ENCODE results near the gene PKLR. TPM values are rescaled to one million over a fixed set of nuclear protein-coding genes. Genes with fewer than 3 reads are reported as not detected.

The PKLR gene
- total RNA-seq, 1 experiment from 2014 or later, result not detected

DNA sequence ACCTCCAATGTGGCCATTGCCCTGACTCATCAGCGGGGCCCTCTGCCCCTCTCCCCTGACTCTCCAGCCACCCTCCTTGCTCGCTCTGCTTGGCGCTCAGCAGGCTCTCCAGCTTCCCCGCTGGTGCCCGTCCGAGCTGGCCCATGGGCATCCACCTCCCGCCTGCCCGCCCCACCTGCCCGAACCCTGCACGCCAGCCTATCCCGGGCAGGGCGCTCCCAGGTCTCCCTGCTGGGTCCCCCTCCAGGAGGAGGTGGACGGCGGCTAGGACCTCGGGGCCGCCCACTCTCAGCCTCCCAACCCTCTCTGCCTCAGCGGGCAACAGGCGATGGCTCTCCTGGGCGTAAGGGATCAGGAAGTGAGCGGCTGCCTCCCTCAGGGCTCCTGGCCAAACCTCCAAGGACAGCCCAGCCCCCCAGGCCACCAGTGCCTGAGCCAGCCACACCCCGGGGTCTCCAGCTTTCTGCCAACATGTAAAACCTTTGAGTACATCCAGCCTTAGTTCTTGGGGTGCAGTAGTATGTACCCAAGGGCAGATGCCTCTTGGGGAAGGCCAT lies 13.2 kb downstream of the PKLR start:
- BruUV-seq (replicated peaks), result no TSS peak
- H3K4me1 Mint-ChIP-seq (ENCODE audit: low read depth, unreplicated experiment), result no peaks in the 10 kb centered on the region
- no peaks in the 10 kb centered on the region for H3K27me3 Mint-ChIP-seq (ENCODE audit: insufficient read depth, unreplicated experiment)
- peaks cover 4% of the 10 kb centered on the region; the same call in 1 of the 2 replicates for H3K4me1 ChIP-seq
- H3K9me3 ChIP-seq, result no peaks in the 10 kb centered on the region
- DNase-seq, result no peak
- ChIA-PET POLR2A (interaction anchor here (0.7 kb wide), 1 partner anchor 579 kb away, joined by 6 read pairs; no protein-coding TSS in a partner anchor), CTCF (interaction anchor here (0.7 kb wide), 1 partner anchor 272 kb away, joined by 3 read pairs; no protein-coding TSS in a partner anchor)
- TF ChIP-seq, protein P1, sequence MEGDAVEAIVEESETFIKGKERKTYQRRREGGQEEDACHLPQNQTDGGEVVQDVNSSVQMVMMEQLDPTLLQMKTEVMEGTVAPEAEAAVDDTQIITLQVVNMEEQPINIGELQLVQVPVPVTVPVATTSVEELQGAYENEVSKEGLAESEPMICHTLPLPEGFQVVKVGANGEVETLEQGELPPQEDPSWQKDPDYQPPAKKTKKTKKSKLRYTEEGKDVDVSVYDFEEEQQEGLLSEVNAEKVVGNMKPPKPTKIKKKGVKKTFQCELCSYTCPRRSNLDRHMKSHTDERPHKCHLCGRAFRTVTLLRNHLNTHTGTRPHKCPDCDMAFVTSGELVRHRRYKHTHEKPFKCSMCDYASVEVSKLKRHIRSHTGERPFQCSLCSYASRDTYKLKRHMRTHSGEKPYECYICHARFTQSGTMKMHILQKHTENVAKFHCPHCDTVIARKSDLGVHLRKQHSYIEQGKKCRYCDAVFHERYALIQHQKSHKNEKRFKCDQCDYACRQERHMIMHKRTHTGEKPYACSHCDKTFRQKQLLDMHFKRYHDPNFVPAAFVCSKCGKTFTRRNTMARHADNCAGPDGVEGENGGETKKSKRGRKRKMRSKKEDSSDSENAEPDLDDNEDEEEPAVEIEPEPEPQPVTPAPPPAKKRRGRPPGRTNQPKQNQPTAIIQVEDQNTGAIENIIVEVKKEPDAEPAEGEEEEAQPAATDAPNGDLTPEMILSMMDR (IDR thresholded peaks at IDR 0.05; ENCODE audit: insufficient read depth in 1 of 2, low read depth in 1 of 2, low read length in 1 of 2, severe bottlenecking in 1 of 2, unreplicated experiment in 1 of 2), result no peak
- H3K27ac Mint-ChIP-seq (ENCODE audit: unreplicated experiment), result no peak overlapping the region
- no peak overlapping the region for H3K4me3 ChIP-seq (ENCODE audit: low read depth, low read length)
- no peaks in the 10 kb centered on the region for H3K27me3 ChIP-seq (replicated peaks; ENCODE audit: control insufficient read depth, insufficient read depth, low read length)
- peaks cover 4% of the 10 kb centered on the region for H3K36me3 Mint-ChIP-seq (ENCODE audit: insufficient read depth, unreplicated experiment)
- no peaks in the 10 kb centered on the region for H3K9me3 Mint-ChIP-seq (ENCODE audit: unreplicated experiment)
- no peaks in the 10 kb centered on the region for H3K36me3 ChIP-seq (ENCODE audit: control insufficient read depth, insufficient read depth, low read length)
- H3K4me3 Mint-ChIP-seq (ENCODE audit: unreplicated experiment), result no peak overlapping the region
- intact Hi-C loops (cut with micrococcal nuclease; ENCODE audit: unreplicated experiment), result no loop called here

DNA sequence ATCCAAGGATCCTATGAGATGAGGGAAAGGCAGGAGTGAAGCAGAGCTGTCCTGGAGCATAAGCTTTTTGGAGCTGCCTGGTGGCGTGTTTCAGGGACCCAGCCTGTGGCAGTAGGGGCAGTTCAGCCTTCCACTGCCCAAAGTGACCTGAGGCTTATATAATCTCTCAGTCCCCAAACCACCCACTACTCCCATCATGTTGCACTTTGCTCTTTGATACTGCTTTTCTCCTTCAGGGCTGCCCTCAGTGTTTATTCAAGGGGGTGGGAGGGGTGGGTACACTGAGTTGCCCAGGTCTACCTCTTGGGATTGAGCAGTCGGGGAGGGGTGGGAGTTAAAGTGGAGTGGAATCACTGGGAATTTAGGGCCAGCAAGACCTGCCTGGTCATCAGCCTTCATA lies 14.7 kb downstream of the PKLR start:
- intact Hi-C loops (cut with micrococcal nuclease; ENCODE audit: unreplicated experiment), result no loop called here
- ChIA-PET CTCF (interaction anchor here (0.8 kb wide), 1 partner anchor 10 kb away, joined by 3 read pairs; no protein-coding TSS in a partner anchor), POLR2A (no interaction called here)
- Mint-ChIP-seq H3K9me3 (ENCODE audit: unreplicated experiment) (no peaks in the 10 kb centered on the region), H3K4me1 (ENCODE audit: low read depth, unreplicated experiment) (no peaks in the 10 kb centered on the region), H3K27me3 (ENCODE audit: insufficient read depth, unreplicated experiment) (no peaks in the 10 kb centered on the region), H3K4me3 (ENCODE audit: unreplicated experiment) (no peak overlapping the region), H3K27ac (ENCODE audit: unreplicated experiment) (no peak overlapping the region), H3K36me3 (ENCODE audit: insufficient read depth, unreplicated experiment) (peaks cover 9% of the 10 kb centered on the region)
- no TSS peak for BruUV-seq (replicated peaks)
- peaks cover 4% of the 10 kb centered on the region; the same call in 1 of the 2 replicates for H3K4me1 ChIP-seq
- no peaks in the 10 kb centered on the region for H3K9me3 ChIP-seq
- peaks cover 2% of the 10 kb centered on the region; the same call in 1 of the 2 replicates for H3K36me3 ChIP-seq (ENCODE audit: control insufficient read depth, insufficient read depth, low read length)
- no peak overlapping the region for H3K4me3 ChIP-seq (ENCODE audit: low read depth, low read length)
- no peak for DNase-seq
- no peaks in the 10 kb centered on the region for H3K27me3 ChIP-seq (replicated peaks; ENCODE audit: control insufficient read depth, insufficient read depth, low read length)
- TF ChIP-seq, protein P1 (IDR thresholded peaks at IDR 0.05; ENCODE audit: insufficient read depth in 1 of 2, low read depth in 1 of 2, low read length in 1 of 2, severe bottlenecking in 1 of 2, unreplicated experiment in 1 of 2), result no peak

GRCh38 chr1:155285631-155286044 lies 15.6 kb downstream of the PKLR start:
- H3K36me3 Mint-ChIP-seq (ENCODE audit: insufficient read depth, unreplicated experiment), result peaks cover 7% of the 10 kb centered on the region
- no peaks in the 10 kb centered on the region for H3K9me3 Mint-ChIP-seq (ENCODE audit: unreplicated experiment)
- Histone ChIP-seq H3K9me3 (no peaks in the 10 kb centered on the region), H3K36me3 (ENCODE audit: control insufficient read depth, insufficient read depth, low read length) (peaks cover 2% of the 10 kb centered on the region; the same call in 1 of the 2 replicates), H3K4me1 (peaks cover 4% of the 10 kb centered on the region; the same call in 1 of the 2 replicates), H3K27me3 (replicated peaks; ENCODE audit: control insufficient read depth, insufficient read depth, low read length) (no peaks in the 10 kb centered on the region), H3K4me3 (ENCODE audit: low read depth, low read length) (no peak overlapping the region)
- CTCF ChIA-PET, result interaction anchor here (0.8 kb wide), 1 partner anchor 9 kb away, joined by 3 read pairs; no protein-coding TSS in a partner anchor
- BruUV-seq (replicated peaks), result no TSS peak
- DNase-seq, result no peak
- POLR2A ChIA-PET, result no interaction called here
- TF ChIP-seq, protein P1 (IDR thresholded peaks at IDR 0.05; ENCODE audit: insufficient read depth in 1 of 2, low read depth in 1 of 2, low read length in 1 of 2, severe bottlenecking in 1 of 2, unreplicated experiment in 1 of 2), result no peak
- H3K4me1 Mint-ChIP-seq (ENCODE audit: low read depth, unreplicated experiment), result no peaks in the 10 kb centered on the region
- intact Hi-C loops (cut with micrococcal nuclease; ENCODE audit: unreplicated experiment), result no loop called here
- H3K4me3 Mint-ChIP-seq (ENCODE audit: unreplicated experiment), result no peak overlapping the region
- no peak overlapping the region for H3K27ac Mint-ChIP-seq (ENCODE audit: unreplicated experiment)
- H3K27me3 Mint-ChIP-seq (ENCODE audit: insufficient read depth, unreplicated experiment), result no peaks in the 10 kb centered on the region

All from Caco-2 (cell line).